Measurements from ENCODE around the gene TRIM4. TPM values are rescaled to one million over a fixed set of nuclear protein-coding genes. Genes with fewer than 3 reads are reported as not detected.

The TRIM4 gene
- total and polyA plus RNA-seq, 12 donors = 17.2 to 57.0 (median 37.4) TPM

DNA sequence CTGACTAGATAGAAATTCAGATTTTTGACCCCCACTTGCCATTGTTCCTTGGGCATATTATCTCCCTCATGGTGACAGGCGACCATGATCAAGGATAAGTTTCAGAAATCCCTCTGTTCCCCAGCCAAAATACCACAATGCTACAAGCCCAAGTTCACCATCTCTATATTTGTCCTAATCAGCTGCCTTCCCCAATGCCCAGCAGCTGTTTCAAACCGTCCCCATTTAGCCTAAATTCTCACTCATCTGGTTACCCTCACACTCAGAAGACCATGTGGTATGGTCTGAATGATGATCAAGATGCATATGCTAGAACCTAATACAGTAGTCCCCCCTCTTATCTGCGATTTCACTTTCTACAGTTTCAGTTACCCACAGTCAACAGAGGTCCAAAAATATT lies 11.0 kb upstream of the TRIM4 start:
- no peak overlapping the region for H3K4me3 ChIP-seq
- TF ChIP-seq, protein P1, sequence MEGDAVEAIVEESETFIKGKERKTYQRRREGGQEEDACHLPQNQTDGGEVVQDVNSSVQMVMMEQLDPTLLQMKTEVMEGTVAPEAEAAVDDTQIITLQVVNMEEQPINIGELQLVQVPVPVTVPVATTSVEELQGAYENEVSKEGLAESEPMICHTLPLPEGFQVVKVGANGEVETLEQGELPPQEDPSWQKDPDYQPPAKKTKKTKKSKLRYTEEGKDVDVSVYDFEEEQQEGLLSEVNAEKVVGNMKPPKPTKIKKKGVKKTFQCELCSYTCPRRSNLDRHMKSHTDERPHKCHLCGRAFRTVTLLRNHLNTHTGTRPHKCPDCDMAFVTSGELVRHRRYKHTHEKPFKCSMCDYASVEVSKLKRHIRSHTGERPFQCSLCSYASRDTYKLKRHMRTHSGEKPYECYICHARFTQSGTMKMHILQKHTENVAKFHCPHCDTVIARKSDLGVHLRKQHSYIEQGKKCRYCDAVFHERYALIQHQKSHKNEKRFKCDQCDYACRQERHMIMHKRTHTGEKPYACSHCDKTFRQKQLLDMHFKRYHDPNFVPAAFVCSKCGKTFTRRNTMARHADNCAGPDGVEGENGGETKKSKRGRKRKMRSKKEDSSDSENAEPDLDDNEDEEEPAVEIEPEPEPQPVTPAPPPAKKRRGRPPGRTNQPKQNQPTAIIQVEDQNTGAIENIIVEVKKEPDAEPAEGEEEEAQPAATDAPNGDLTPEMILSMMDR (IDR thresholded peaks at IDR 0.05) = no peak
- no peak for TF ChIP-seq POLR2A (IDR thresholded peaks at IDR 0.05)
- H3K9me3 ChIP-seq (replicated peaks in 1 of 3) = no peaks in the 10 kb centered on the region
- no peak overlapping the region for H3K27ac ChIP-seq
- WGBS, 4 donors = 59 to 71% (median 67%) methylated on average over 3 of the region's 3 CpGs
- no peaks in the 10 kb centered on the region for H3K36me3 ChIP-seq (replicated peaks in 1 of 2)
- H3K27me3 ChIP-seq = peaks cover 4% of the 10 kb centered on the region
- H3K4me1 ChIP-seq (replicated peaks in 1 of 2) = peaks cover 0 to 6% of the 10 kb centered on the region in 2 donors
- intact Hi-C loops (cut with DNase I) = no loop called here
- no peak for DNase-seq

DNA sequence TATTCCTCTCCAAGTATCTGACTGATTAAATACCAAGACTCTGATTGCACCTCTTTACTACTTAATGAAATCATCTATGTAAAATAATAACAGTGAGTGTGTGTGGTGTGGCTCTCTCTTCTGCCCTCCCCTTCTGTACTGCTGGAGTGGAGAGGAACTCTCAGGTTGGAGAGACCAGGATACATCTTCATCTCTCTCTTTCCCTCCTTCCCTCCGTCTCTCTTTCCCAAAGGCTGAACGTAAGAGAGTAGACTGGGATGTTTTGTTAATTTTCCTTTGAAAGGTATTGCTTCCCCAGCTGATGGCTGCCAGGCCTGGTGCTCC lies 10.4 kb upstream of the TRIM4 start:
- no peak overlapping the region for H3K4me3 ChIP-seq
- H3K36me3 ChIP-seq (replicated peaks in 1 of 2) = no peaks in the 10 kb centered on the region
- intact Hi-C loops (cut with DNase I) = no loop called here
- H3K4me1 ChIP-seq (replicated peaks in 1 of 2) = peaks cover 0 to 6% of the 10 kb centered on the region in 2 donors
- WGBS, 4 donors = 24 to 34% (median 27%) methylated on average over 2 of the region's 2 CpGs
- TF ChIP-seq, protein P1 (IDR thresholded peaks at IDR 0.05) = no peak
- no peak for TF ChIP-seq POLR2A (IDR thresholded peaks at IDR 0.05)
- peaks cover 4% of the 10 kb centered on the region for H3K27me3 ChIP-seq
- no peak for DNase-seq
- no peaks in the 10 kb centered on the region for H3K9me3 ChIP-seq (replicated peaks in 1 of 3)
- H3K27ac ChIP-seq = no peak overlapping the region

DNA sequence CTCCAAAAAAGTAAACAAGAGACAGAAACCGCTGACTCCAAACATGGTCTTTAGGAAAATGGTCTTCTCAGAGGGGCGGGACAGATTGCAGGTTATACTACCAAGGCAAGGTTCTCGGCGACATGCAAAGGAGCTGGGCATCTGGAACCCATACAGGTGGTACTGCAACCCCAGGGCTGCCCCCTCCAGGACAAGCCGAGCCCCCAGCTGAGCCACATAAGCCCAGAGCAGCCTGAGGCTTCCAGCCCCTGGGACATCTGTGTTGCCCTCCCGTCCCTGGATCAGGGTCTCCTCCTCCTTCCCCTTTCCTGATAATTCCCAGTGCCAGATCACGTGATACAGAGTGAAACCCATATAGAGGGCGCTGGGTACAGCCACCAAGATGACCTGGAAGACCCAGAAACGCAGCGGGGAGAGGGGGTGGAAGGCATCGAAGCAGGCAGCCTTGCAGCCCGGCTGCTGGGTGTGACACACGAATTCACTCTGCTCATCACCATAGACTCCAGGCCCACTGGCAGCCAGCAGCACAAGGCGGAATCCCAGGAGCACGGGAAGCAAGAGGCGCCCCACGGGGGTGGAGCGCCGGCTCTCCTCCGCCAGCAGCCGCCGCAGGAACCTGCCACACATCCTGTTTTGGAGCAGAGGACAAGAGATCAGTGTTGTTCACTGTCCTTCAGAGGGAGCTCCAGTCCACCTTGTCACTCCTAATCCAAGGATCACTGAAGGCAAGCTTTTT lies 9.8 kb upstream of the TRIM4 start, which contains the start of gene GJC3:
Gene GJC3 (minus strand): TSS at position 627 of the 736 bp plus-strand sequence. CDS start 0 bp downstream, at position 627.
- H3K9me3 ChIP-seq (replicated peaks in 1 of 3) = no peaks in the 10 kb centered on the region
- no peaks in the 10 kb centered on the region for H3K36me3 ChIP-seq (replicated peaks in 1 of 2)
- TF ChIP-seq, protein P1 (IDR thresholded peaks at IDR 0.05) = peak in 4 of 6 experiments; percentile 20 to 32 (median 24)
- no peak for TF ChIP-seq POLR2A (IDR thresholded peaks at IDR 0.05)
- H3K27me3 ChIP-seq = peaks cover 3% of the 10 kb centered on the region
- intact Hi-C loops (cut with DNase I) = no loop called here
- peaks cover 0 to 6% of the 10 kb centered on the region in 2 donors for H3K4me1 ChIP-seq (replicated peaks in 1 of 2)
- peak; percentile 28 to 76 (median 40) for DNase-seq
- peak within 1 kb of the TSS in 1 of 4 donors; percentile 46 for H3K4me3 ChIP-seq
- WGBS, 4 donors = 19 to 24% (median 22%) methylated on average over 9 to 22 of the region's 22 CpGs
- peak within 1 kb of the TSS in 1 of 5 donors; percentile 32 for H3K27ac ChIP-seq

DNA sequence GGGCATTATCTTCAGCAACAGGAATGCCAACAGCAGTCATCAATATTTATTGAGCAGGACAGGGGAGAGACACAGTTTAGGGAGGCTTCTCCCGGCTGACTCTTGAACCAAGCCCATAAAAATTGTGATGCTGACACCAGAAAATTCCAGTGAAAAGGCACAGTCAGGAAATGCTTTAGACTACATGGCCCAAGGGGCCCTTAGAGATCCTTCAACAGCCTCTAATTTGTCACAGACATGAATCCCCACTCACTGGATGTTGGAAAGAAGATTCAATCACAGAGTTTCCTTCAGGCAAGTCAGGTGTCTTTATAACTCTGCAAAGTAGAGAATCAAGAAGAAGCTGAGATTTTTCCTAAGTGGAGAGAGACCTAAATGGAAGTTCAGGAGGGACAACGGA lies 8.9 kb upstream of the TRIM4 start:
- intact Hi-C loops (cut with DNase I) = no loop called here

More for the DNA sequence above, 8.9 kb upstream of the TRIM4 start:
- Histone ChIP-seq H3K27ac (no peak overlapping the region), H3K4me3 (no peak overlapping the region), H3K4me1 (replicated peaks in 1 of 2) (peaks cover 0 to 6% of the 10 kb centered on the region in 2 donors), H3K27me3 (no peaks in the 10 kb centered on the region), H3K36me3 (replicated peaks in 1 of 2) (no peaks in the 10 kb centered on the region), H3K9me3 (replicated peaks in 1 of 3) (no peaks in the 10 kb centered on the region)
- no peak for DNase-seq
- WGBS, 4 donors = 51 to 63% (median 59%) methylated on average over 2 of the region's 2 CpGs
- TF ChIP-seq, protein P1 (IDR thresholded peaks at IDR 0.05) = no peak
- TF ChIP-seq POLR2A (IDR thresholded peaks at IDR 0.05) = no peak

All from adrenal gland (tissue), 12 donors.